Hepatocyte (in vitro differentiated cells): ENCODE results near the gene FBXL7. TPM values are rescaled to one million over a fixed set of nuclear protein-coding genes. Genes with fewer than 3 reads are reported as not detected.

ENCODE experiments used
- DNase-seq: peaks from one replicate; pipeline ENCODE4 v3.0.0-alpha.2; 2016; ENCODE audit warnings: low spot score
- H2AFZ ChIP-seq: fragments of 200-600 bp; sonication (generic); 2 replicates; pipeline ENCODE4 v1.6.0; 2016; ENCODE audit warnings: antibody characterized with exemption, mild to moderate bottlenecking
- H3K27ac ChIP-seq: fragments of 200-600 bp; sonication (generic); 2 replicates; pipeline ENCODE4 v1.5.1; 2016; ENCODE audit warnings: mild to moderate bottlenecking
- H3K27me3 ChIP-seq: fragments of 200-600 bp; sonication (generic); 2 replicates; pipeline ENCODE4 v1.6.1; 2016
- H3K36me3 ChIP-seq: fragments of 200-600 bp; sonication (generic); replicated peaks from 2 replicates; pipeline ENCODE4 v1.5.1; 2016; ENCODE audit warnings: low read depth; ENCODE audit not compliant: insufficient read depth
- H3K4me1 ChIP-seq: fragments of 200-600 bp; sonication (generic); 2 replicates; pipeline ENCODE4 v1.5.1; 2016; ENCODE audit warnings: mild to moderate bottlenecking, moderate library complexity; ENCODE audit not compliant: insufficient read depth
- H3K4me2 ChIP-seq: fragments of 200-600 bp; sonication (generic); 2 replicates; pipeline ENCODE4 v1.6.0; 2016
- H3K4me3 ChIP-seq: fragments of 200-600 bp; sonication (generic); 2 replicates; pipeline ENCODE4 v1.5.1; 2016; ENCODE audit warnings: mild to moderate bottlenecking
- H3K79me2 ChIP-seq: fragments of 200-600 bp; sonication (generic); 2 replicates; pipeline ENCODE4 v1.6.0; 2017; ENCODE audit warnings: mild to moderate bottlenecking
- H3K9me2 ChIP-seq: fragments of 200-600 bp; sonication (generic); replicated peaks from 2 replicates; pipeline ENCODE4 v1.6.0; 2017; ENCODE audit warnings: mild to moderate bottlenecking; ENCODE audit not compliant: insufficient read depth
- H3K9me3 ChIP-seq: fragments of 200-600 bp; sonication (generic); 2 replicates; pipeline ENCODE4 v1.5.1; 2016; ENCODE audit warnings: low read depth, mild to moderate bottlenecking
- H4K20me1 ChIP-seq: fragments of 200-600 bp; sonication (generic); 2 replicates; pipeline ENCODE4 v1.6.0; 2016; ENCODE audit warnings: mild to moderate bottlenecking; ENCODE audit not compliant: insufficient read depth, poor library complexity, severe bottlenecking
- CTCF ChIP-seq: fragments of 200-600 bp; sonication (generic); IDR thresholded peaks from 2 replicates; pipeline ENCODE4 v1.5.1; 2016; ENCODE audit warnings: antibody characterized with exemption, mild to moderate bottlenecking; ENCODE audit not compliant: poor library complexity
- EZH2 ChIP-seq: fragments of 200-600 bp; sonication (generic); IDR thresholded peaks from 2 replicates; pipeline ENCODE4 v1.6.1; 2016; ENCODE audit warnings: antibody characterized with exemption, mild to moderate bottlenecking, borderline replicate concordance
- EZH2phosphoT487 ChIP-seq: fragments of 200-600 bp; sonication (generic); IDR thresholded peaks from one replicate; pipeline ENCODE4 v1.6.1; 2018; ENCODE audit warnings: antibody characterized with exemption, mild to moderate bottlenecking, low read depth, moderate library complexity; ENCODE audit not compliant: unreplicated experiment, severe bottlenecking
- WGBS: methylation state at CpG from one replicate; pipeline ENCODE4 v1.1.6; 2016; ENCODE audit warnings: low lambda C conversion rate; ENCODE audit errors: missing lambda C conversion rate; 5-methylcytosine and 5-hydroxymethylcytosine counted together
- polyA plus RNA-seq: library from polyadenylated mRNA; unstranded; fragments of >200 nt; fragmentation: Nextera tagmentation; extraction: Ambion mirVana; gene quantifications from 2 replicates; pipeline ENCODE4 v1.2.1, GENCODE V29; 2016
- total RNA-seq: library from RNA; depleted of rRNA; stranded (reverse); fragments of >200 nt; gene quantifications from 2 replicates; pipeline ENCODE4 v1.2.3, GENCODE V29; 2014

Gene FBXL7
- total and polyA plus RNA-seq, 2 experiments from 2014 or later, result 8.4 to 10.3 TPM

- Histone ChIP-seq H3K4me3 (no peak overlapping the region), H3K27ac (no peak overlapping the region), H2AFZ (no peak overlapping the region), H3K27me3 (no peaks in the 10 kb centered on the region), H3K9me3 (no peaks in the 10 kb centered on the region), H4K20me1 (peaks cover 4% of the 10 kb centered on the region), H3K9me2 (no peaks in the 10 kb centered on the region), H3K79me2 (peaks cover 9% of the 10 kb centered on the region), H3K36me3 (no peaks in the 10 kb centered on the region), H3K4me2 (no peak overlapping the region), H3K4me1 (no peaks in the 10 kb centered on the region)
- TF ChIP-seq EZH2 (no peak), EZH2phosphoT487 (no peak), CTCF (no peak)
- DNase-seq, result no peak
- WGBS, result 88% methylated on average over 1 of the region's 1 CpG
Observed at GRCh38 chr5:15635289-15635616, 135.3 kb downstream of the FBXL7 start.

GRCh38 chr5:15637345-15637744 is 137.4 kb downstream of the FBXL7 start:
- H4K20me1 ChIP-seq, result peaks cover 7% of the 10 kb centered on the region
- 88% methylated on average over 1 of the region's 1 CpG for WGBS
- TF ChIP-seq EZH2, result no peak
- TF ChIP-seq EZH2phosphoT487, result no peak
- no peak for TF ChIP-seq CTCF
- H3K4me3 ChIP-seq, result no peak overlapping the region
- no peaks in the 10 kb centered on the region for H3K9me3 ChIP-seq
- H2AFZ ChIP-seq, result no peak overlapping the region
- no peak overlapping the region for H3K27ac ChIP-seq
- no peaks in the 10 kb centered on the region for H3K36me3 ChIP-seq
- DNase-seq, result no peak
- H3K9me2 ChIP-seq, result no peaks in the 10 kb centered on the region
- no peaks in the 10 kb centered on the region for H3K27me3 ChIP-seq
- peaks cover 14% of the 10 kb centered on the region for H3K79me2 ChIP-seq
- no peaks in the 10 kb centered on the region for H3K4me1 ChIP-seq
- no peak overlapping the region for H3K4me2 ChIP-seq

GRCh38 chr5:15637886-15638285 is 137.9 kb downstream of the FBXL7 start:
- H3K9me3 ChIP-seq, result no peaks in the 10 kb centered on the region
- no peaks in the 10 kb centered on the region for H3K9me2 ChIP-seq
- H3K27ac ChIP-seq, result no peak overlapping the region
- no peak overlapping the region for H3K4me2 ChIP-seq
- H4K20me1 ChIP-seq, result peaks cover 7% of the 10 kb centered on the region
- peaks cover 14% of the 10 kb centered on the region for H3K79me2 ChIP-seq
- WGBS, result 75% methylated on average over 2 of the region's 2 CpGs
- H3K4me1 ChIP-seq, result no peaks in the 10 kb centered on the region
- no peak for DNase-seq
- no peak overlapping the region for H2AFZ ChIP-seq
- H3K27me3 ChIP-seq, result no peaks in the 10 kb centered on the region
- no peak for TF ChIP-seq EZH2
- no peak overlapping the region for H3K4me3 ChIP-seq
- no peaks in the 10 kb centered on the region for H3K36me3 ChIP-seq

GRCh38 chr5:15638296-15638695 is 138.3 kb downstream of the FBXL7 start:
- no peaks in the 10 kb centered on the region for H3K9me2 ChIP-seq
- no peak for DNase-seq
- H3K4me1 ChIP-seq, result no peaks in the 10 kb centered on the region
- H3K27ac ChIP-seq, result no peak overlapping the region
- no peak for TF ChIP-seq CTCF
- TF ChIP-seq EZH2, result no peak
- no peak for TF ChIP-seq EZH2phosphoT487
- H3K36me3 ChIP-seq, result no peaks in the 10 kb centered on the region
- H3K27me3 ChIP-seq, result no peaks in the 10 kb centered on the region
- no peaks in the 10 kb centered on the region for H3K9me3 ChIP-seq
- 95% methylated on average over 6 of the region's 6 CpGs for WGBS
- H3K79me2 ChIP-seq, result peaks cover 13% of the 10 kb centered on the region
- no peak overlapping the region for H3K4me2 ChIP-seq
- peaks cover 7% of the 10 kb centered on the region for H4K20me1 ChIP-seq
- H3K4me3 ChIP-seq, result no peak overlapping the region
- no peak overlapping the region for H2AFZ ChIP-seq
